Duodenal mucosa (tissue), 2 donors: ENCODE data around the gene GPR137C.
"Not testable (repeated sequence)": the region's sequence is repeated elsewhere in the genome, so short reads cannot be mapped to it uniquely, and the experiment has no call there.

Experiments used
- H3K27ac ChIP-seq: one replicate; pipeline ENCODE4 v1.7.0; 2013; ENCODE audit warnings: low read depth, low read length
- H3K27me3 ChIP-seq, 2 donors: one replicate each; pipeline ENCODE4 v1.7.0; 2013; ENCODE audit warnings: low read length in 2 of 2, control low read depth in 1 of 2; ENCODE audit not compliant: insufficient read depth in 2 of 2, control insufficient read depth in 1 of 2
- H3K36me3 ChIP-seq, 2 donors: one replicate each; pipeline ENCODE4 v1.7.0; 2013; ENCODE audit warnings: low read length in 2 of 2, control low read depth in 1 of 2; ENCODE audit not compliant: insufficient read depth in 2 of 2, control insufficient read depth in 1 of 2
- H3K4me1 ChIP-seq, 2 donors: one replicate each; pipeline ENCODE4 v1.7.0; 2013; ENCODE audit warnings: low read length in 2 of 2, control low read depth in 1 of 2; ENCODE audit not compliant: insufficient read depth in 2 of 2, control insufficient read depth in 1 of 2
- H3K4me3 ChIP-seq, 2 donors: one replicate each; pipeline ENCODE4 v1.7.0; 2013; ENCODE audit warnings: low read length in 2 of 2, low read depth in 1 of 2
- H3K9ac ChIP-seq, 2 donors: one replicate each; pipeline ENCODE4 v1.7.0; 2013; ENCODE audit warnings: low read length in 2 of 2, low read depth in 1 of 2
- H3K9me3 ChIP-seq, 2 donors: one replicate each; pipeline ENCODE4 v1.7.0; 2013; ENCODE audit warnings: low read length in 2 of 2, control low read depth in 1 of 2; ENCODE audit not compliant: control insufficient read depth in 1 of 2

Gene GPR137C

GRCh38 chr14:52563120-52563519, 10.5 kb downstream of the GPR137C start:
- H3K4me1 ChIP-seq, result no peaks in the 10 kb centered on the region
- no peaks in the 10 kb centered on the region for H3K9me3 ChIP-seq
- no peak overlapping the region for H3K27ac ChIP-seq
- H3K36me3 ChIP-seq, result no peaks in the 10 kb centered on the region
- H3K4me3 ChIP-seq, result no peak overlapping the region
- H3K27me3 ChIP-seq, result no peaks in the 10 kb centered on the region
- no peak overlapping the region for H3K9ac ChIP-seq

DNA sequence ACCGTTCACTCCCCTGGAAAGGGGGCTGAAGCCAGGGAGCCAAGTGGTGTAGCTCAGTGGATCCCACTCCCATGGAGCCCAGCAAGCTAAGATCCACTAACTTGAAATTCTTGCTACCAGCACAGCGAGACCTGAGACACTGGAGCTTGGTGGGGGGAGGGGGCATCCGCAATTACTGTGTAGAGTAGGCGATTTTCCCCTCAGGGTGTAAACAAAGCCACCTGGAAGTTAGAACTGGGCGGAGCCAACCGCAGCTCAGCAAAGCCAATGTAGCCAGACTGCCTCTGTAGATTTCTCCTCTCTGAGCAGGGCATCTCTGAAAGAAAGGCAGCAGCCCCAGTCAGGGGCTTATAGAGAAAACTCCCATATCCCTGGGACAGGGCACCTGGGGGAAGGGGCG, 15.8 kb downstream of the GPR137C start:
- not testable (repeated sequence) for H3K9me3 ChIP-seq, H3K4me3 ChIP-seq, H3K36me3 ChIP-seq, H3K27me3 ChIP-seq, H3K4me1 ChIP-seq, H3K27ac ChIP-seq, H3K9ac ChIP-seq

DNA sequence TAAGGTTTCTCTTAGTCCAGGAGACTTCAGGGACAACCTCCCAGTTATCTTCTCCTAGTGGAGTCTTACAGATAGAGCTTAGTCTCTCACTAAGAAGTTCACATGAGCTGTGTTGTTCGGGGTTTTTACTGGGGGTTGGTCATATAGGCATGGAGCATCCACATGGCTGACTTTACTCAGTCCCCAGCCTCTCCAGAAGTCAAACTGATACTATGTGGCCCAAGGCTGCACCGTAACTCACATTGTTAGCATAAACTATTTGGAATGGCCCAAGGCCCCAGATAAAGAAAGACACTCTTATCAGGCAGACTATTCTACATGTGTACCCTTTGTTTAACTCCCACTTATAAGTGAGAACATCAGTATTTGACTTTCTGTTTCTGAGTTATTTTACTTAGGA, 23.2 kb downstream of the GPR137C start:
- H3K27ac ChIP-seq, result no peak overlapping the region
- H3K4me1 ChIP-seq, result no peaks in the 10 kb centered on the region
- no peak overlapping the region for H3K9ac ChIP-seq
- H3K27me3 ChIP-seq, result no peaks in the 10 kb centered on the region
- peaks cover 0 to 6% of the 10 kb centered on the region in 2 donors for H3K9me3 ChIP-seq
- H3K4me3 ChIP-seq, result no peak overlapping the region
- no peaks in the 10 kb centered on the region for H3K36me3 ChIP-seq

GRCh38 chr14:52583544-52583943, 30.9 kb downstream of the GPR137C start:
- H3K27me3 ChIP-seq, result no peaks in the 10 kb centered on the region
- no peak overlapping the region for H3K9ac ChIP-seq
- H3K36me3 ChIP-seq, result no peaks in the 10 kb centered on the region
- H3K9me3 ChIP-seq, result no peaks in the 10 kb centered on the region
- H3K4me3 ChIP-seq, result no peak overlapping the region
- no peak overlapping the region for H3K27ac ChIP-seq
- H3K4me1 ChIP-seq, result no peaks in the 10 kb centered on the region

GRCh38 chr14:52589646-52590045, 37.0 kb downstream of the GPR137C start:
- no peak overlapping the region for H3K27ac ChIP-seq
- no peak overlapping the region for H3K9ac ChIP-seq
- H3K9me3 ChIP-seq, result no peaks in the 10 kb centered on the region
- H3K4me3 ChIP-seq, result no peak overlapping the region
- H3K4me1 ChIP-seq, result no peaks in the 10 kb centered on the region
- no peaks in the 10 kb centered on the region for H3K36me3 ChIP-seq
- no peaks in the 10 kb centered on the region for H3K27me3 ChIP-seq

GRCh38 chr14:52590318-52590717, 37.7 kb downstream of the GPR137C start:
- no peak overlapping the region for H3K27ac ChIP-seq
- H3K9me3 ChIP-seq, result no peaks in the 10 kb centered on the region
- no peak overlapping the region for H3K9ac ChIP-seq
- H3K4me1 ChIP-seq, result no peaks in the 10 kb centered on the region
- no peak overlapping the region for H3K4me3 ChIP-seq
- no peaks in the 10 kb centered on the region for H3K36me3 ChIP-seq
- no peaks in the 10 kb centered on the region for H3K27me3 ChIP-seq

DNA sequence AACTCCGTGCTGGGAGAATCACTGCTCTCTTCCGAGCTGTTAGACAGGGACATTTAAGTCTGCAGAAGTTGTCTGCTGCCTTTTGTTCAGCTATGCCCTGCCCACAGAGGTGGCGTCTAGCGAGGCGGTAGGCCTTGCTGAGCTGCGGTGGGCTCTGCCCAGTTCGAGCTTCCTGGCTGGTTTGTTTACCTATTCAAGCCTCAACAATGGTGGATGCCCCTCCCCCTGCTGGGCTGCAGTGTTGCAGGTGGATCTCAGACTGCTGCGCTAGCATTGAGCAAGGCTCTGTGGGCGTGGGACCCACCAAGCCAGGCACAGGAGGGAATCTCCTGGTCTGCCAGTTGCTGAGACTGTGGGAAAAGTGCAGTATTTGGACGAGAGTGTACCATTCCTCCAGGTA, 43.7 kb downstream of the GPR137C start:
- no peaks in the 10 kb centered on the region for H3K27me3 ChIP-seq
- no peaks in the 10 kb centered on the region for H3K36me3 ChIP-seq
- H3K9me3 ChIP-seq, result no peaks in the 10 kb centered on the region
- no peak overlapping the region for H3K4me3 ChIP-seq
- H3K9ac ChIP-seq, result no peak overlapping the region
- no peaks in the 10 kb centered on the region for H3K4me1 ChIP-seq
- H3K27ac ChIP-seq, result no peak overlapping the region

DNA sequence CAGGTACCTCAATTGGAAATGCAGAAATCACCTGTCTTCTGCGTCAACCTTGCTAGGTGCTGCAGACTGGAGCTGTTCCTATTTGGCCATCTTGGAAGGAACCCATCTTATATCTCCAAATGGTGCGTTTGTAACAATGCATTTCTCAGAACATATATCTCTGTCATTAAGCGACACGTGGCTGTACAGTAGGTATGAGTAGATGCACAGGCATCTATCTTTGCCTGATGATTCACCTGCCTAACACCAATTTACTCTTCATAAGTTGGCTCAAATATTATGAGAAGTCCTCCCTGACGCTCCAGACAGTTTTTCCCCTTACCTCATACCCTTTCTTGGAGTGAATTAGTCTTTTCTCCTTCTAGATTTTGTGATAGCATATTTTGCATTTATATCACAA, 44.2 kb downstream of the GPR137C start:
- no peak overlapping the region for H3K9ac ChIP-seq
- H3K36me3 ChIP-seq, result no peaks in the 10 kb centered on the region
- H3K27ac ChIP-seq, result no peak overlapping the region
- H3K27me3 ChIP-seq, result no peaks in the 10 kb centered on the region
- H3K9me3 ChIP-seq, result no peaks in the 10 kb centered on the region
- no peak overlapping the region for H3K4me3 ChIP-seq
- no peaks in the 10 kb centered on the region for H3K4me1 ChIP-seq

DNA sequence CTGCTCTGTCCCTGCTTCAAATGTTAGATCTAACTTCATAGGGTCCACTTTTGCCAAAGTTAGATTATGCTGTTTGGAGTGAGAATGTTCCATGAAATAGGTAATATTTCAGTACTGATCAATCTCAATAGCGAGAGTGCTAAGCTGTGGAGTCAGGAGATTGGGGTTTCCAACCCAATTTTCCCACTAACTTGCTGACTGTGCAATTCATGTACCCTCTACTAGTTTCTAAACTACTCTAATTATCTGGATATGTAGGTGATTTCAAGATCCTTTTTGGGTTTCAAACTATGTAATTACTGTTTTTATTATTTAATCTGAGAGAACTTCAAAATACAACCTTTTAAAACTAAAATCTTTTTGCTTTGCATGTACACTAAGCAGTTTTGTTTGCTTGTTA, 45.9 kb downstream of the GPR137C start:
- H3K27me3 ChIP-seq, result no peaks in the 10 kb centered on the region
- H3K36me3 ChIP-seq, result no peaks in the 10 kb centered on the region
- H3K9ac ChIP-seq, result no peak overlapping the region
- H3K4me1 ChIP-seq, result no peaks in the 10 kb centered on the region
- no peaks in the 10 kb centered on the region for H3K9me3 ChIP-seq
- no peak overlapping the region for H3K4me3 ChIP-seq
- H3K27ac ChIP-seq, result no peak overlapping the region

GRCh38 chr14:52599974-52600373, 47.3 kb downstream of the GPR137C start:
- H3K36me3 ChIP-seq, result no peaks in the 10 kb centered on the region
- no peak overlapping the region for H3K4me3 ChIP-seq
- no peak overlapping the region for H3K27ac ChIP-seq
- H3K9me3 ChIP-seq, result no peaks in the 10 kb centered on the region
- no peak overlapping the region for H3K9ac ChIP-seq
- H3K27me3 ChIP-seq, result no peaks in the 10 kb centered on the region
- no peaks in the 10 kb centered on the region for H3K4me1 ChIP-seq

DNA sequence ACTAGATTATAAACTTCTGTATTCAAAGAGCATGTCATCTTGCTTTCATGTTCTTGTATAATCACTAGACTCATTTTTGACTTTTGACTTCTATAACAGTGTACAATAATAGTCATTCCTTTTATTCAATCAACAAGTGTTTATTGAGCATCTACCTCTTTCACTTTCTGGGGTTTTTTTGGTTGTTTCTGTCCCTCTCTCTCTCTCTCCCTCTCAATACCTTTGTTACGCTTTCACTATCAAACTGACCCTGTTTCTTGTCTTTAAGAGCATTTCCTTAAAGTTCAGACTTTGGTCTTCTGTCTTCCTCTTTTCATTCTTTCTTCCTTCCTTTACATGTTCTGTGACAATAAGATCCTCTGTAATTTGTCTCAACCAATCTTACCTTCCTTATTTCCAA, 49.5 kb downstream of the GPR137C start:
- no peaks in the 10 kb centered on the region for H3K4me1 ChIP-seq
- no peak overlapping the region for H3K27ac ChIP-seq

More for the DNA sequence above, 49.5 kb downstream of the GPR137C start:
- Histone ChIP-seq H3K9ac (no peak overlapping the region), H3K27me3 (no peaks in the 10 kb centered on the region), H3K9me3 (no peaks in the 10 kb centered on the region), H3K36me3 (no peaks in the 10 kb centered on the region), H3K4me3 (no peak overlapping the region)
